SK-MEL-5 (cell line): Measurements from ENCODE around the gene POU2F1. TPM values are rescaled to one million over a fixed set of nuclear protein-coding genes. Genes with fewer than 3 reads are reported as not detected.

Experiments used
- DNase-seq: peaks from one replicate; pipeline ENCODE4 v3.0.0-alpha.2; 2016; ENCODE audit warnings: low read depth, low spot score
- in situ Hi-C: cut with HindIII; loops from 2 replicates; pipeline ENCODE4 v1.10.0; 2016; ENCODE audit warnings: low sequenced_read_pairs, high pct_unique_total_duplicates, low pct_unique_long_range_greater_than_20kb
- total RNA-seq: library from RNA; depleted of rRNA; stranded (reverse); fragments of >200 nt; shearing (Covaris generic); gene quantifications from 2 replicates; pipeline ENCODE4 v1.2.3, GENCODE V29; 2014

Gene POU2F1
- total RNA-seq, 1 experiment from 2014 or later: 8.0 TPM

GRCh38 chr1:167249702-167250101, 29.0 kb downstream of the POU2F1 start:
- in situ Hi-C loops: no loop called here
- no peak for DNase-seq

DNA sequence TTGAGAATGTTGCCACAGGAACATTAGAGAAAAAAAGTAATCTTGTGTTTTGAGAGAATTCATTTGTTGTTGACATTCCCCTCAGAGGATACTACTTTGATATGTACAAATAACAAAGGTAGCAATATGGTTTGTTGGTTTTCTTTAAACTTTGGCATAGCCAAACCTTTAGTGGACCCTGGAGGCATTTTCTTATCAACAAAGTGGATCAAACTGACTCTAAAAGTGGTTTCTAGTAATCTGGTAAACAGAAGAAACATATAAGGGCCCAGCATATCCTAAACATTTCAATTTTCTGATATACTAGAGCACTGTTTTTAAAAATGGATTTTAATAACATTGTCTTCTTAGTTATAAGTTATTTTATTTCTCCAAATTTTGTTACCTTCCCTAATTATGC, 29.8 kb downstream of the POU2F1 start:
- in situ Hi-C loops: no loop called here
- no peak for DNase-seq

- DNase-seq: no peak
- in situ Hi-C loops: no loop called here
Observed at GRCh38 chr1:167251472-167251871, 30.8 kb downstream of the POU2F1 start.

GRCh38 chr1:167252986-167253385, 32.3 kb downstream of the POU2F1 start:
- in situ Hi-C loops: no loop called here
- no peak for DNase-seq

DNA sequence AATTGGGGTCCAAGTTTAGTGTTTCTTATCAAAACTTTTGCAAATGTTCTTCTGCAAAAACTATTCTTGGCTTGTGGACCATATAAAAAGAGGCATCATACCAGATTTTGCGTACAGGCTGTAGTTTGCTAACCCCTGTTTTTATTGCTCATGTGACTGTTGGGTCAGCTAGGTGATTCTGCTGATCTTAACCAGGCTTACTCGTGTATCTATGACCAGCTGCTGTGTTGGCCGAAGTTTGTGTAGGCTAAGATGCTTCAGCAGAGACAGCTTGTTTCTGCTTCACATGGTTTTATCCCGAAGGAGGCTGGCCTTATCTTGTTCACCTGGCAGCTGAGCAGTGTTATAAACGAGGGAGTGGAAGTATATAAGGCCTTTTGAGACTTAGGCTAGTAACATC, 38.2 kb downstream of the POU2F1 start:
- in situ Hi-C loops: no loop called here

GRCh38 chr1:167262836-167263235, 42.1 kb downstream of the POU2F1 start:
- no peak for DNase-seq
- in situ Hi-C loops: no loop called here

More for the DNA sequence above, 38.2 kb downstream of the POU2F1 start:
- no peak for DNase-seq

GRCh38 chr1:167263344-167263743, 42.7 kb downstream of the POU2F1 start:
- in situ Hi-C loops: no loop called here
- DNase-seq: no peak

- no peak for DNase-seq
- in situ Hi-C loops: no loop called here
Observed at GRCh38 chr1:167263819-167264464, 43.3 kb downstream of the POU2F1 start.

- no peak for DNase-seq
- in situ Hi-C loops: no loop called here
Observed at GRCh38 chr1:167266965-167267364, 46.3 kb downstream of the POU2F1 start.

- in situ Hi-C loops: no loop called here
- DNase-seq: no peak
Observed at GRCh38 chr1:167268347-167268787, 47.7 kb downstream of the POU2F1 start.

DNA sequence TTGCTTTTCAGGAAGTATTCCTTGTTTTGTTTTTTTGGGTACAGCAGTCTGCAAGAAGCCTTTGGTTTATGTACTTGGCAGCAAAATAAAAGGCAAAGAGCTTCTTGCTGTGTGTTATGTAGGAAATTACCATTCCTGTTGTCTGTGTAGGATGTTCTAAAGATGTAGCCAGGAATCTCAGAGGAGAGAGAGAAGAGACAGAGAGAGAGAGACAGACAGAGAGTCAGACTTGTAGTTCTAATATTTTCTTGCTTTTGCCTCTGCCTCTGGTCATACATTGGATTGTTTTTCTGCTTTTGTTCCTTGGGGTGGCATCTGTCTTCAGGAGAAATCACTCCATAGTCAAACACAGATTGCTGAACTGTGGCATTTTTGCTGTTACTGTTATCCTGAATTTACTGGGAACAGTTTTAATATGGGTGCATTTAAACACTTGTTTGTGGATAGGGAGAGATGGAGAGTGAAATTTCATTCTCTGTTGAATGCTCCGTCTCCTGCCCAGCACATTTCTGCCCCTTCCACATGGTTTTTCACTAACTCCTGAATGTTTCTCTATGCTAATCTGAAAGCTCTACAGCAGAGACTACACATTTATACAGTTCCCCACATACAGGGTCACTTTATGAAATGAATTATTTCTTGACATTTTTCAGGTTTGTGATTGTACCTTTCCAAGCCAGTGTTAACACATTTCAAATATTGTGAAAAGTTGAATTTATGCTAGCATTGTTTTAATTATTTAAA, 49.8 kb downstream of the POU2F1 start:
- in situ Hi-C loops: no loop called here
- no peak for DNase-seq

GRCh38 chr1:167272369-167272957, 51.8 kb downstream of the POU2F1 start:
- DNase-seq: no peak
- in situ Hi-C loops: no loop called here

DNA sequence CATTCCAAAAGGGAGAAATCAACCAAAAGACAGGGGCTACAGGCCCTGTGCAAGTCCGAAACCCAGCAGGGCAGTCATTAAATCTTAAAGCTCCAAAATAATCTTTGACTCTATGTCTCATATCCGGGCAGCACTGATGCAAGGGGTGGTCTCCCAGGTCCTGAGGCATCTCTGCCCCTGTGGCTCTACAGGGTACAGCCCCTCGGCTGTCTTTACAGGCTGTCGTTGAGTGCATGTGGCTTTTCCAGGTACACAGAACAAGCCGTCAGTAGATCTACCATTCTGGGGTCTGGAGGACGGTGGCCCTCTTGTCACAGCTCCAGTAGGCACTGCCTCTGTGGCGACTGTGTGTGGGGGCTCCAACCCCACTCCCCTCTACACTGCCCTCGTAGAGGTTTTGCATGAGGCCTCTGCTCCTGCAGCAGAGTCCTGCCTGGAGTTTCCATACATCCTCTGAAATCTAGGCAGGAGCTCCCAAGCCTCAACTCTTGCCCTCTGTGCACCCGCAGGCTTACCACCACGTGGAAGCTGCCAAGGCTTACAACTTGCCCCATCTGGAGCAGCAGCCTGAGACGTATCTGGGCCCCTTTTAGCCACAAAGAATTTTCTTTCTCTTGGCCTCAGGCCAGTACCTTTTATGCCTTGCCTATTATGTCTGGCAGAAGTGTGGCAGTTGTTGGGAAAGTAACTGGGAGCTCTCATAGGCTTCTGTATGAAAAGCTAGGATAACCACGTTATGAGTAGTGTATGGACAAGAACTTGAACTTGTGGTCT, 52.5 kb downstream of the POU2F1 start:
- in situ Hi-C loops: no loop called here
- no peak for DNase-seq

DNA sequence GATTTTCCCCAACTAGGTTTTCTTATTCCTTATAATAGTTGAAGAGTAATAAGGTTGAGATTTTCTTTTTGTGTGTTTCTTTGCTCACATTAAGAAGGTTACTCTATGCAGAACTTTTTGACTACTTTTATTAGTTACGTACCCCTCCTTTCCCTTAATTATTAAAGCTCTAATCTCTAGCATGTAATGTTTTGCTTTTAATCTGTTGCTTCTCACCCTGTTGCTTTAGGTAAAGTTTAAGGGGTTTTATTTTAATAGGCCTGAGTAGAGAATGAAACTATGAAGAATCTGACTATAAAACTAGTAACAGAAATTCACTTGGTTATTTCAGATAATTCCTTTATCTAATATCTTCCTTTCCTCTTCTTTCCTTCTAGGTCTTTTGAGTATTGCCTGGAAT, 53.4 kb downstream of the POU2F1 start:
- DNase-seq: no peak
- in situ Hi-C loops: no loop called here

DNA sequence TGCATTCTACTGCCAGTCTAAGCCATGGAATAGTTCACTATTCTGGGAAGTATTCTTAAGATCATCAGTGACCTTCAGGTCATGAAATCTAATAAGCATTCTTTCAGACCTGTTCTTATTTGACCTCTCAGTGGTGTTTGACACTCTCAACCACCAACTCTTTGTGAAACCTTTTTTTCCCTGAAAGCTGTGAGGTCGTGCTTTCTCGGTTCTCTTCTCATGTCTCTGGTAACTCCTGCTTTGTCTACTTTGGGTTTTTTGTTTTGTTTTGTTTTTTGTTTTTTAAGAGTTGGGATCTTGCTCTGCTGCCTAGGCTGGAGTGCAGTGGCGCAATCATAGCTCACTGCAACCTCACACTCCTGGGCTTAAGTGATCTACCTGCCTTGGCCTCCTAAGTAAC, 56.3 kb downstream of the POU2F1 start:
- in situ Hi-C loops: no loop called here
- DNase-seq: no peak

GRCh38 chr1:167278497-167278896, 57.8 kb downstream of the POU2F1 start:
- in situ Hi-C loops: no loop called here
- DNase-seq: no peak

- DNase-seq: no peak
- in situ Hi-C loops: no loop called here
Observed at GRCh38 chr1:167280912-167281311, 60.2 kb downstream of the POU2F1 start.

DNA sequence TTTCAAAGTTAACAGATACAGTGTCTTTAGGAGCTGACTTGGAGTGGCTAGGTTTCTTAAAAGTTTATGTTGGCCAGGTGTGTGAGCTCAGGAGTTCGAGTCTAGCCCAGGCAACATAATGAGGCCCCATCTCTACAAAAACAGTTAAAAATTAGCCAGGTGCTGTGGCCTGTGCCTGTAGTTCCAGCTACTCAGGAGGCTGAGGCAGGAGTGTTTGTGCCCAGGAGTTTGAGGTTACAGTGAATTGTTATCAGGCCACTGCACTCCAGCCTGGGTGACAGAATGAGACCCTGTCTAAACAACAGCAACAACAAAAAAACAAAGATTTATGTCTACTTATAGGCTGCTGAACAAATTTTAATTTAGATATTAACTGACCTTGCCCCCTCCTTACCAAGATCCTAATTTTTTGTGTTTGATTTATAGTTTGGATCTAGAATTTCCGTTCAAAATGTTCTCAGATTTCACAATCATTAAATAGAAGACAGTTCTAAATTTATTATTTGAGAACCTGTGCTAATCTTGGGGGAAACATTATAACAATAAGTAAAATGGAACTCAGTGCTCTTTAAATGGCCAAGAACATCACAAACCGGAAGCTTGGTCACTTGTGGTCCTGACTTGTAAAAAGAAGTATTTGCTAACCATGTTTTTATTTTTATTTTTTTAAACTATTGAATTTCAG, 67.8 kb downstream of the POU2F1 start:
- DNase-seq: no peak
- in situ Hi-C loops: no loop called here
